ENCODE results near the gene GPX4. TPM values are rescaled to one million over a fixed set of nuclear protein-coding genes. Genes with fewer than 3 reads are reported as not detected.

The GPX4 gene
- total RNA-seq, 2 donors from 2014 or later: 152 to 157 TPM

DNA sequence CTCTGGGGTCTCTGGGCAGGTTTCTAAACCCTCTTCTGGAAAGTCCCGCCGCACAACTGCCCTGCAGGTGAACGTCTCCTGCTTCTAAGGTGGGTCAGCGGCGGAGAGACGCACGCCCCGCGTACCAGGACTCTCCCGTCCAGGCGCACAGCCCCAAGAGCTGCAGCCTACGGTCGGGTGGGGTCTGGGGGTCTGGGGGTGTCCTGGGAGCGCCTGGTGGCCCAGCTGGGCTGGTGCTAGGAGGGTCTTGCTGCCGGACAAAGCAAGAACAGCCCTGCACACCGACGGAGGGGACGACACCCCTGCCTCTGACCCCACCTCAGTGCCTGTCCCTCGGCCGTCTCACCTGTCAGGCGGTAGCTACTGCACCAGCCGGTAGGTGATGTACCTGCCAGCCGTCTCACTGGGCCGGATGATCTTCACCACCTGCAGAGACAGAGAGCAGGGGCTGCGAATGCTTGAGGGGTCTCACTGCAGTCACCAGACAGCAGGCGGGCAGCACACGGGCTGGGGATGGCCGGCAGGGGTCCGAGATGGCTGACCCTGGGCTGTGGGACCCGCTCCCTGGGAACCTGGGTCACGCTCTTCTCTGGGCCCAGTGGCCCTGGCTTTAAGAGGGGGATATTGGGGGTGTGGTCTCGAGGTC lies 14.5 kb upstream of the GPX4 start:
- Histone ChIP-seq H3K27me3 (no peaks in the 10 kb centered on the region), H3K36me3 (replicated peaks in 1 of 2; ENCODE audit: insufficient read depth in 1 of 2, low read depth in 2 of 2) (peaks cover 2 to 11% of the 10 kb centered on the region in 2 donors), H3K27ac (no peak overlapping the region), H3K4me1 (peaks cover 18% of the 10 kb centered on the region), H3K4me3 (no peak overlapping the region), H3K9me3 (no peaks in the 10 kb centered on the region)
- intact Hi-C loops (cut with DNase I): no loop called here
- no peak for TF ChIP-seq POLR2A (IDR thresholded peaks at IDR 0.05)
- TF ChIP-seq, protein P1, sequence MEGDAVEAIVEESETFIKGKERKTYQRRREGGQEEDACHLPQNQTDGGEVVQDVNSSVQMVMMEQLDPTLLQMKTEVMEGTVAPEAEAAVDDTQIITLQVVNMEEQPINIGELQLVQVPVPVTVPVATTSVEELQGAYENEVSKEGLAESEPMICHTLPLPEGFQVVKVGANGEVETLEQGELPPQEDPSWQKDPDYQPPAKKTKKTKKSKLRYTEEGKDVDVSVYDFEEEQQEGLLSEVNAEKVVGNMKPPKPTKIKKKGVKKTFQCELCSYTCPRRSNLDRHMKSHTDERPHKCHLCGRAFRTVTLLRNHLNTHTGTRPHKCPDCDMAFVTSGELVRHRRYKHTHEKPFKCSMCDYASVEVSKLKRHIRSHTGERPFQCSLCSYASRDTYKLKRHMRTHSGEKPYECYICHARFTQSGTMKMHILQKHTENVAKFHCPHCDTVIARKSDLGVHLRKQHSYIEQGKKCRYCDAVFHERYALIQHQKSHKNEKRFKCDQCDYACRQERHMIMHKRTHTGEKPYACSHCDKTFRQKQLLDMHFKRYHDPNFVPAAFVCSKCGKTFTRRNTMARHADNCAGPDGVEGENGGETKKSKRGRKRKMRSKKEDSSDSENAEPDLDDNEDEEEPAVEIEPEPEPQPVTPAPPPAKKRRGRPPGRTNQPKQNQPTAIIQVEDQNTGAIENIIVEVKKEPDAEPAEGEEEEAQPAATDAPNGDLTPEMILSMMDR (IDR thresholded peaks at IDR 0.05): no peak
- 91 to 95% methylated on average over 13 to 32 of the region's 32 CpGs for WGBS, 2 donors
- ATAC-seq (no peak), DNase-seq (no peak)

DNA sequence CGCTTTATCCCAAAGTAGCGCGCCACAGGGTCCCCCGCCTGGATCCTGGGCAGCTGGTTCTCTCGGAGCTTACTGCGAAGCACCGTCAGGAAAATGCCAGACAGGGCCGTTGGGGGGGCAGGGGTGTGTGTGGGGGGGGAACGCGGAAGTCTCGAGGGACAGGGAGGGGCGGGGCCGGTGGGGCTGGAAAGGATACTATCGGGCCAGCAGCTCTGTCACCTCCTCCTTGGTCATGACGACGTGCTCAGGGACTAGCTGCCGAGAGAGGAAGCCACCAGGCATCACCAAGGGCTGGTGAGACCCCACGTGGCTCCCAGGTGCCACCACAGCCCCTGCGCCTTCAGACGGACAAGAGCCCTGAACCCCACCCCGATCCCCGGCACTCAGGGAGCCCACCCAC lies 13.9 kb upstream of the GPX4 start:
- 76% methylated on average over 15 of the region's 22 CpGs; no CpG with 5 or more reads in 1 of the 2 donors for WGBS, 2 donors
- TF ChIP-seq, protein P1 (IDR thresholded peaks at IDR 0.05): no peak
- TF ChIP-seq POLR2A (IDR thresholded peaks at IDR 0.05): no peak
- intact Hi-C loops (cut with DNase I): no loop called here
- H3K27ac ChIP-seq: no peak overlapping the region
- DNase-seq: no peak
- no peaks in the 10 kb centered on the region for H3K27me3 ChIP-seq
- H3K4me1 ChIP-seq: peaks cover 19% of the 10 kb centered on the region
- H3K4me3 ChIP-seq: no peak overlapping the region
- H3K36me3 ChIP-seq (replicated peaks in 1 of 2; ENCODE audit: insufficient read depth in 1 of 2, low read depth in 2 of 2): peaks cover 2 to 11% of the 10 kb centered on the region in 2 donors
- H3K9me3 ChIP-seq: no peaks in the 10 kb centered on the region
- no peak for ATAC-seq

DNA sequence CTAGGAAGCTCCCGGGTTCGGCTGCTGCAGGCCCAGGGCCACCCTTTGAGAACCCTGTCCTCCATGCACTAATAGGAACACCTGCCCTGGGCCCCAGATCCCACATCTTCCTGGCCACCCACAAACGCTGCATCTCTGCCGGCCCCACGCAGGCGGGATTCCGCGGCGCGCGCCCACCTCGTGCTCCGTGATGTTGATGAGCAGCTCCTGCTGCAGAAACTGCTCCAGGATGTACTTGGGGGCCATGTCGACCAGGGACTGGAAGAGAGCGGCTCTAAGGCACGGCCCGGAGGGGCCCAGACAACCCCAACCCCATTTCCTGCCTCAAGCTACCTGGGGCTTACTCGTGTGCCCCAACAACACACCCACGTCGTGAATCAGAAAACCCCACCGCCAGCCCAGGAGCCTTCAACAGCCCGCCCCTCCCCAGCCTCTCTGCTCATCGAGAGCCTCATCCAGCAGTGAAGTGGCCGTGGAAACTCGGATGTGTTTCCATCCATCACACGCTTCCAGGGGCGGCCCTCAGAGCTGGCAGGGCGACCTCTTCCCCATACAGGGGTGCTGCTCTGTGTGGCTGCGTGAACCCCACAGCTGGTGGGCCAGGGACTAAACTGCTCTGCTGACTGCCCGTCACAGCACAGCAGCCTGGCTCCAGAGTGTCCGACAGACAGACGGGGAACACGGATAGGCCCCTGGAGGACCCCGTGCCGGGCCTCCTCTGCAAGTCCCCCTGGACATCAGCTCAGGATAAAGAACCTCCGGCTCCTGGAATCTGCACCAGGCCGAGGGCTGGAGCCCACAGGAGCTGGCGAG lies 12.9 kb upstream of the GPX4 start:
- H3K27ac ChIP-seq: no peak overlapping the region
- 91 to 93% methylated on average over 21 to 38 of the region's 38 CpGs for WGBS, 2 donors
- H3K4me1 ChIP-seq: peaks cover 25% of the 10 kb centered on the region
- intact Hi-C loops (cut with DNase I): no loop called here
- no peak overlapping the region for H3K4me3 ChIP-seq
- DNase-seq: no peak
- H3K9me3 ChIP-seq: no peaks in the 10 kb centered on the region
- peaks cover 2 to 11% of the 10 kb centered on the region in 2 donors for H3K36me3 ChIP-seq (replicated peaks in 1 of 2; ENCODE audit: insufficient read depth in 1 of 2, low read depth in 2 of 2)
- H3K27me3 ChIP-seq: no peaks in the 10 kb centered on the region
- TF ChIP-seq, protein P1 (IDR thresholded peaks at IDR 0.05): no peak
- no peak for ATAC-seq

DNA sequence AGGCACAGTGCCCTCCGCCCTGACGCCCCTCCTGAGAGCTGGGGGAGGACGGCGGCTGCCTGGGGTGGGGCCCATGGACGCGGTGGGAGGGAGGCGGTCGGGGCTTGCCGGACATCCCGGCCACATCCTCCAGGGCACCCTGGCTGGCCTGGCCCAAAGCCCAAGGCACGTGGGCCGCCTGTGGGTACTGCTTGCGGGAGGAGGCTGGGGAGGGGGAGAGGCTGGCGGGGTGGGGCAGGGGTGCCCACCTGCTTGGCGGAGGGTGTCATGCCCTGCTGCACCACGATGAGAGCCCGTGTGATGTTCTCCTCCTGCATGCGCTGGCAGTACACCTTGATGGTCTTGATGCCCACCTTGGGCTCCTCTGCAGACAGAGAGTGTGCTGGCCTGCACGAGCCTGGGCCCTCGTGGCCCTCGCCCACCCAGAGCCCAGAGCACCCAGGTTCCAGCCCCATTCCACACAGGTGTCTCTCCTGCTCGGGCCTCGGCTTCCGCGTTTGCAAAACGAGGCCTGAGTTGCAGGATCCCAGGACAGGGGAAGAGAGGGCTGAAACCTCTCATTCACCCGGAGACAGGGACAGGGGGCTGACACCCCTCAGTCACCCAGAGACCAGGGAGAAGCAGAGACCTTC lies 12.1 kb upstream of the GPX4 start:
- H3K27ac ChIP-seq: no peak overlapping the region

More for the DNA sequence above, 12.1 kb upstream of the GPX4 start:
- Histone ChIP-seq H3K36me3 (replicated peaks in 1 of 2; ENCODE audit: insufficient read depth in 1 of 2, low read depth in 2 of 2) (peaks cover 2 to 11% of the 10 kb centered on the region in 2 donors), H3K4me3 (no peak overlapping the region), H3K27me3 (no peaks in the 10 kb centered on the region), H3K4me1 (peaks cover 25% of the 10 kb centered on the region), H3K9me3 (no peaks in the 10 kb centered on the region)
- intact Hi-C loops (cut with DNase I): no loop called here
- no peak for DNase-seq
- TF ChIP-seq POLR2A (IDR thresholded peaks at IDR 0.05): no peak
- TF ChIP-seq, protein P1 (IDR thresholded peaks at IDR 0.05): no peak
- no peak for ATAC-seq
- 93 to 100% methylated on average over 1 to 19 of the region's 27 CpGs for WGBS, 2 donors

Data from body of pancreas (tissue), 4 donors.